A549 treated with AZD2906 at 1 μM for 4 hours (cell line): ENCODE results near the gene DPP9. TPM values are rescaled to one million over a fixed set of nuclear protein-coding genes. Genes with fewer than 3 reads are reported as not detected.

Experiments
- total RNA-seq: library from RNA; stranded (reverse); fragments of 200-300 nt; extraction: Qiagen RNA extraction; gene quantifications from 5 replicates; pipeline ENCODE4 v1.2.3, GENCODE V29; 2022

The DPP9 gene
- 55.3 to 61.0 TPM (median 56.0 TPM) in 5 replicates for total RNA-seq

GRCh38 chr19:4723595-4724514 lies at the start of gene DPP9:
Gene DPP9 (minus strand): TSS chr19:4723842. CDS start chr19:4719906, 3,936 bp downstream.

GRCh38 chr19:4669723-4670480 lies 53.7 kb downstream of the DPP9 start, which contains the start of gene MYDGF:
Gene MYDGF (minus strand): TSS chr19:4670342. CDS start chr19:4670334, 8 bp downstream.

GRCh38 chr19:4638828-4639530 lies 84.7 kb downstream of the DPP9 start, which contains the start of gene TNFAIP8L1:
Gene TNFAIP8L1 (plus strand): TSS chr19:4639516. CDS start chr19:4651870, 12,354 bp downstream.

Other genes with a start within 250 kb of the DPP9 start
- gene PLIN4, start 205.4 kb downstream of the DPP9 start, total RNA-seq: 0.09 to 0.15 TPM (median 0.12 TPM) in 5 replicates
- gene PLIN5, start 188.6 kb downstream of the DPP9 start, total RNA-seq: 0.10 to 0.39 TPM (median 0.14 TPM) in 5 replicates
- 0.06 to 0.20 TPM (median 0.11 TPM) in 5 replicates for gene LRG1, start 183.8 kb downstream of the DPP9 start, total RNA-seq
- 4.9 to 6.0 TPM (median 5.0 TPM) in 5 replicates for gene SEMA6B, start 164.2 kb downstream of the DPP9 start, total RNA-seq
- 2.7 to 4.3 TPM (median 3.5 TPM) in 5 replicates for gene TNFAIP8L1, start 84.3 kb downstream of the DPP9 start, total RNA-seq
- gene MYDGF, start 53.5 kb downstream of the DPP9 start, total RNA-seq: 116 to 145 TPM (median 140 TPM) in 5 replicates
- gene FEM1A, start 67.9 kb upstream of the DPP9 start, total RNA-seq: 5.5 to 5.8 TPM (median 5.7 TPM) in 5 replicates
- 8.2 to 11.5 TPM (median 10.2 TPM) in 5 replicates for gene TICAM1, start 107.9 kb upstream of the DPP9 start, total RNA-seq
- gene PLIN3, start 143.8 kb upstream of the DPP9 start, total RNA-seq: 165 to 190 TPM (median 174 TPM) in 5 replicates
- gene ARRDC5, start 179.1 kb upstream of the DPP9 start, total RNA-seq: not detected in 5 replicates
- 44.4 to 48.8 TPM (median 44.5 TPM) in 5 replicates for gene UHRF1, start 185.7 kb upstream of the DPP9 start, total RNA-seq
- gene KDM4B, start 245.3 kb upstream of the DPP9 start, total RNA-seq: 8.5 to 10.1 TPM (median 9.7 TPM) in 5 replicates